ENCODE results near the gene GRN.
A peak's percentile ranks its signal among the peaks of the same experiment; 100 is the strongest.

GRN gene

GRCh38 chr17:44344939-44345453, at the start of gene GRN:
TSS of gene GRN (plus strand) at chr17:44345302. CDS start at chr17:44349165, 3,863 bp downstream.
- DNase-seq = peak; percentile 98

GRCh38 chr17:44297975-44298374, 47.1 kb upstream of the GRN start:
- no peak for DNase-seq

- DNase-seq = peak; percentile 43
These were observed 40.5 kb upstream of the GRN start for GRCh38 chr17:44304651-44305050.

GRCh38 chr17:44307387-44308186, 37.5 kb upstream of the GRN start:
- DNase-seq = peak; percentile 74

GRCh38 chr17:44308320-44308818, 36.7 kb upstream of the GRN start, which contains the start of gene RUNDC3A:
TSS of gene RUNDC3A (plus strand) at chr17:44308601. CDS start at chr17:44308833, 232 bp downstream.
- peak; percentile 83 for DNase-seq

- DNase-seq = peak; percentile 24
These were observed 36.2 kb upstream of the GRN start for GRCh38 chr17:44308865-44309264.

GRCh38 chr17:44309472-44309871, 35.6 kb upstream of the GRN start:
- no peak for DNase-seq

GRCh38 chr17:44310188-44310587, 34.9 kb upstream of the GRN start:
- no peak for DNase-seq

- no peak for DNase-seq
These were observed 34.3 kb upstream of the GRN start for GRCh38 chr17:44310609-44311376.

- no peak for DNase-seq
These were observed 33.4 kb upstream of the GRN start for GRCh38 chr17:44311562-44312181.

- no peak for DNase-seq
These were observed 32.6 kb upstream of the GRN start for GRCh38 chr17:44312396-44313104.

- DNase-seq = no peak
These were observed 31.1 kb upstream of the GRN start for GRCh38 chr17:44314031-44314430.

- DNase-seq = no peak
These were observed 30.6 kb upstream of the GRN start for GRCh38 chr17:44314524-44314868.

GRCh38 chr17:44314869-44315661, 30.0 kb upstream of the GRN start:
- DNase-seq = peak; percentile 49

GRCh38 chr17:44315760-44316731, 29.1 kb upstream of the GRN start:
- no peak for DNase-seq

- no peak for DNase-seq
These were observed 27.6 kb upstream of the GRN start for GRCh38 chr17:44317545-44317944.

- DNase-seq = no peak
These were observed 26.8 kb upstream of the GRN start for GRCh38 chr17:44318077-44318892.

GRCh38 chr17:44320066-44320465, 25.0 kb upstream of the GRN start:
- DNase-seq = no peak
